ENCODE measurements around the gene SLC25A19.
"Not testable (repeated sequence)": the region's sequence is repeated elsewhere in the genome, so short reads cannot be mapped to it uniquely, and the experiment has no call there.

- not testable (repeated sequence) for TF ChIP-seq EZH2phosphoT487 (IDR thresholded peaks at IDR 0.05; ENCODE audit: low read depth); CTCF (IDR thresholded peaks at IDR 0.05; ENCODE audit: low read depth, low read length)
These were observed 33.1 kb downstream of the SLC25A19 start for GRCh38 chr17:75255954-75256698.

All from OCI-LY3 (cell line).